Trophoblast cell (in vitro differentiated cells and primary cell): ENCODE results near the gene MAEA.

Experiments
- DNase-seq, 2 donors: peaks; one replicate each; pipeline ENCODE4 v3.0.0-alpha.2; 2016
- H2AFZ ChIP-seq: 2 replicates; pipeline ENCODE4 v1.6.1; 2013; ENCODE audit warnings: low read length, moderate library complexity, mild to moderate bottlenecking; ENCODE audit not compliant: insufficient read depth, poor library complexity
- H2AK5ac ChIP-seq: 2 replicates; pipeline ENCODE4 v1.6.1; 2013; ENCODE audit warnings: mild to moderate bottlenecking, low read length
- H2BK120ac ChIP-seq: 2 replicates; pipeline ENCODE4 v1.6.1; 2013; ENCODE audit warnings: low read length, mild to moderate bottlenecking, moderate library complexity; ENCODE audit not compliant: insufficient read depth, poor library complexity
- H2BK12ac ChIP-seq: 2 replicates; pipeline ENCODE4 v1.6.1; 2013; ENCODE audit warnings: mild to moderate bottlenecking, low read length, moderate library complexity
- H2BK5ac ChIP-seq: 2 replicates; pipeline ENCODE4 v1.6.1; 2013; ENCODE audit warnings: low read length, low read depth, moderate library complexity, mild to moderate bottlenecking; ENCODE audit not compliant: poor library complexity
- H3K14ac ChIP-seq: 2 replicates; pipeline ENCODE4 v1.6.1; 2013; ENCODE audit warnings: mild to moderate bottlenecking, low read length
- H3K18ac ChIP-seq: 2 replicates; pipeline ENCODE4 v1.6.1; 2013; ENCODE audit warnings: mild to moderate bottlenecking, low read length
- H3K23ac ChIP-seq: 2 replicates; pipeline ENCODE4 v1.6.1; 2013; ENCODE audit warnings: low read length
- H3K27ac ChIP-seq: 2 replicates; pipeline ENCODE4 v1.5.1; 2013; ENCODE audit warnings: low read depth, mild to moderate bottlenecking, inconsistent platforms, low read length, moderate library complexity
- H3K27me3 ChIP-seq: 2 replicates; pipeline ENCODE4 v1.6.1; 2013; ENCODE audit warnings: inconsistent platforms, mild to moderate bottlenecking, low read length, moderate library complexity; ENCODE audit not compliant: insufficient read depth
- H3K36me3 ChIP-seq, 2 experiments: 1 replicate in 1 of 2; 2 replicates in 1 of 2; pipeline ENCODE4 v1.6.1; 2013; ENCODE audit warnings: low read length in 2 of 2, mild to moderate bottlenecking in 2 of 2, moderate library complexity in 1 of 2; ENCODE audit not compliant: insufficient read depth in 2 of 2, control insufficient read depth in 1 of 2
- H3K4ac ChIP-seq: 2 replicates; pipeline ENCODE4 v1.6.1; 2013; ENCODE audit warnings: low read depth, mild to moderate bottlenecking, low read length, moderate library complexity
- H3K4me1 ChIP-seq, 2 experiments: 1 replicate in 1 of 2; 2 replicates in 1 of 2; pipeline ENCODE4 v1.6.1; 2013; ENCODE audit warnings: low read length in 2 of 2, mild to moderate bottlenecking in 2 of 2, moderate library complexity in 1 of 2; ENCODE audit not compliant: insufficient read depth in 2 of 2, control insufficient read depth in 1 of 2
- H3K4me2 ChIP-seq: 2 replicates; pipeline ENCODE4 v1.6.1; 2013; ENCODE audit warnings: inconsistent platforms, mild to moderate bottlenecking, low read length, moderate library complexity
- H3K4me3 ChIP-seq: 2 replicates; pipeline ENCODE4 v1.5.1; 2013; ENCODE audit warnings: mild to moderate bottlenecking, low read depth, low read length, inconsistent platforms
- H3K79me1 ChIP-seq: one replicate; pipeline ENCODE4 v1.6.1; 2013; ENCODE audit warnings: low read length
- H3K79me2 ChIP-seq: 2 replicates; pipeline ENCODE4 v1.6.1; 2013; ENCODE audit warnings: low read length, mild to moderate bottlenecking; ENCODE audit not compliant: control insufficient read depth, insufficient read depth, poor library complexity
- H3K9ac ChIP-seq: 2 replicates; pipeline ENCODE4 v1.6.1; 2013; ENCODE audit warnings: mild to moderate bottlenecking, low read length
- H3K9me3 ChIP-seq: 2 replicates; pipeline ENCODE4 v1.6.1; 2013; ENCODE audit warnings: low read depth, mild to moderate bottlenecking, control low read depth, inconsistent platforms, low read length; ENCODE audit not compliant: insufficient read depth
- H4K12ac ChIP-seq: 2 replicates; pipeline ENCODE4 v1.6.1; 2013; ENCODE audit warnings: low read depth, mild to moderate bottlenecking, low read length, moderate library complexity
- H4K8ac ChIP-seq: 2 replicates; pipeline ENCODE4 v1.6.1; 2013; ENCODE audit warnings: low read depth, mild to moderate bottlenecking, low read length, moderate library complexity
- H4K91ac ChIP-seq: one replicate; pipeline ENCODE4 v1.6.1; 2013; ENCODE audit warnings: low read depth, mild to moderate bottlenecking, low read length, moderate library complexity
- WGBS: extraction: QIAGEN DNeasy Blood & Tissue Kit; methylation state at CpG from one replicate; pipeline ENCODE4 v1.1.7; 2013; ENCODE audit warnings: missing lambda C conversion rate; ENCODE audit not compliant: insufficient read length, insufficient coverage; ENCODE audit errors: extremely low coverage; 5-methylcytosine and 5-hydroxymethylcytosine counted together

The MAEA gene

GRCh38 chr4:1359976-1360375 is 70.3 kb downstream of the MAEA start:
- no peak overlapping the region for H4K12ac ChIP-seq
- H3K9ac ChIP-seq, result no peak overlapping the region
- no peaks in the 10 kb centered on the region for H3K79me2 ChIP-seq
- H2BK5ac ChIP-seq, result no peak overlapping the region
- no peak for DNase-seq
- no peak overlapping the region for H3K18ac ChIP-seq
- H4K91ac ChIP-seq, result no peak overlapping the region
- no peak overlapping the region for H4K8ac ChIP-seq
- H3K23ac ChIP-seq, result no peak overlapping the region
- H3K4me2 ChIP-seq, result no peak overlapping the region
- H2BK12ac ChIP-seq, result no peak overlapping the region
- no peak overlapping the region for H3K27ac ChIP-seq
- no peaks in the 10 kb centered on the region for H3K79me1 ChIP-seq
- no CpG with 5 or more reads among the region's 16 CpGs for WGBS
- no peak overlapping the region for H3K4ac ChIP-seq
- H3K36me3 ChIP-seq, result peaks cover 43 to 45% of the 10 kb centered on the region in 2 experiments
- H2AFZ ChIP-seq, result no peak overlapping the region
- H2AK5ac ChIP-seq, result no peak overlapping the region
- H3K27me3 ChIP-seq, result no peaks in the 10 kb centered on the region
- H3K14ac ChIP-seq, result no peak overlapping the region
- no peak overlapping the region for H2BK120ac ChIP-seq
- no peaks in the 10 kb centered on the region for H3K9me3 ChIP-seq
- H3K4me3 ChIP-seq, result no peak overlapping the region
- no peaks in the 10 kb centered on the region for H3K4me1 ChIP-seq

GRCh38 chr4:1360423-1361283 is 71.0 kb downstream of the MAEA start:
- no peak overlapping the region for H4K91ac ChIP-seq

GRCh38 chr4:1361431-1361830 is 71.7 kb downstream of the MAEA start:
- H2BK5ac ChIP-seq, result no peak overlapping the region
- H3K9ac ChIP-seq, result no peak overlapping the region
- no peak overlapping the region for H4K8ac ChIP-seq
- no peak overlapping the region for H2BK120ac ChIP-seq
- no peak overlapping the region for H2AK5ac ChIP-seq
- no peak overlapping the region for H3K4me2 ChIP-seq
- H3K4ac ChIP-seq, result no peak overlapping the region
- no peak overlapping the region for H3K14ac ChIP-seq
- no peaks in the 10 kb centered on the region for H3K79me1 ChIP-seq
- H3K18ac ChIP-seq, result no peak overlapping the region
- H3K4me1 ChIP-seq, result no peaks in the 10 kb centered on the region
- H4K12ac ChIP-seq, result no peak overlapping the region
- H3K27me3 ChIP-seq, result no peaks in the 10 kb centered on the region
- H3K9me3 ChIP-seq, result no peaks in the 10 kb centered on the region
- H2BK12ac ChIP-seq, result no peak overlapping the region
- H4K91ac ChIP-seq, result no peak overlapping the region
- no peak overlapping the region for H3K4me3 ChIP-seq
- no peak for DNase-seq
- no peak overlapping the region for H2AFZ ChIP-seq
- no peak overlapping the region for H3K23ac ChIP-seq
- no peak overlapping the region for H3K27ac ChIP-seq
- H3K79me2 ChIP-seq, result no peaks in the 10 kb centered on the region
- no CpG with 5 or more reads among the region's 18 CpGs for WGBS
- H3K36me3 ChIP-seq, result peaks cover 32 to 35% of the 10 kb centered on the region in 2 experiments

More at GRCh38 chr4:1360423-1361283, 71.0 kb downstream of the MAEA start:
- no peak for DNase-seq
- H3K27me3 ChIP-seq, result no peaks in the 10 kb centered on the region
- WGBS, result no CpG with 5 or more reads among the region's 29 CpGs
- H3K18ac ChIP-seq, result no peak overlapping the region
- H2BK12ac ChIP-seq, result no peak overlapping the region
- H3K4me1 ChIP-seq, result no peaks in the 10 kb centered on the region
- H2BK5ac ChIP-seq, result no peak overlapping the region
- H2AFZ ChIP-seq, result no peak overlapping the region
- H3K4ac ChIP-seq, result no peak overlapping the region
- H3K79me1 ChIP-seq, result no peaks in the 10 kb centered on the region
- H3K79me2 ChIP-seq, result no peaks in the 10 kb centered on the region
- no peak overlapping the region for H2BK120ac ChIP-seq
- no peak overlapping the region for H4K12ac ChIP-seq
- H3K36me3 ChIP-seq, result peaks cover 36 to 38% of the 10 kb centered on the region in 2 experiments
- H3K27ac ChIP-seq, result no peak overlapping the region
- H3K9me3 ChIP-seq, result no peaks in the 10 kb centered on the region
- H2AK5ac ChIP-seq, result no peak overlapping the region
- H4K8ac ChIP-seq, result no peak overlapping the region
- no peak overlapping the region for H3K4me2 ChIP-seq
- no peak overlapping the region for H3K23ac ChIP-seq
- no peak overlapping the region for H3K14ac ChIP-seq
- no peak overlapping the region for H3K4me3 ChIP-seq
- H3K9ac ChIP-seq, result no peak overlapping the region

- no peaks in the 10 kb centered on the region for H3K9me3 ChIP-seq
- no peak overlapping the region for H4K12ac ChIP-seq
- H3K27ac ChIP-seq, result no peak overlapping the region
- no peak overlapping the region for H3K14ac ChIP-seq
- H3K9ac ChIP-seq, result no peak overlapping the region
- H2BK5ac ChIP-seq, result no peak overlapping the region
- H3K36me3 ChIP-seq, result peaks cover 28 to 36% of the 10 kb centered on the region in 2 experiments
- H3K4me2 ChIP-seq, result no peak overlapping the region
- no peak overlapping the region for H4K91ac ChIP-seq
- no peak overlapping the region for H4K8ac ChIP-seq
- H2BK12ac ChIP-seq, result no peak overlapping the region
- no peaks in the 10 kb centered on the region for H3K79me2 ChIP-seq
- no peak overlapping the region for H3K4ac ChIP-seq
- H3K4me3 ChIP-seq, result no peak overlapping the region
- H3K27me3 ChIP-seq, result no peaks in the 10 kb centered on the region
- WGBS, result no CpG with 5 or more reads among the region's 10 CpGs
- H3K79me1 ChIP-seq, result no peaks in the 10 kb centered on the region
- no peak overlapping the region for H2BK120ac ChIP-seq
- no peak overlapping the region for H3K23ac ChIP-seq
- H3K18ac ChIP-seq, result no peak overlapping the region
- no peaks in the 10 kb centered on the region for H3K4me1 ChIP-seq
- DNase-seq, result no peak
- no peak overlapping the region for H2AK5ac ChIP-seq
- no peak overlapping the region for H2AFZ ChIP-seq
Observed at GRCh38 chr4:1362046-1362445, 72.4 kb downstream of the MAEA start.
